HFFc6 (cell line): ENCODE measurements around the gene MYH8. TPM values are rescaled to one million over a fixed set of nuclear protein-coding genes. Genes with fewer than 3 reads are reported as not detected.

Source experiments
- DNase-seq: peaks from one replicate; pipeline ENCODE4 v3.0.0-alpha.2; 2018
- H3K27ac Mint-ChIP-seq: 2 replicates; pipeline ENCODE4 v1.8.0; 2020; ENCODE audit warnings: mild to moderate bottlenecking, mixed read lengths
- H3K27me3 Mint-ChIP-seq: 2 replicates; pipeline ENCODE4 v1.8.0; 2021; ENCODE audit warnings: mild to moderate bottlenecking, moderate library complexity, mixed read lengths; ENCODE audit not compliant: insufficient read depth
- H3K36me3 Mint-ChIP-seq: 2 replicates; pipeline ENCODE4 v1.8.0; 2021; ENCODE audit warnings: low read depth, mixed read lengths
- H3K4me1 Mint-ChIP-seq: 2 replicates; pipeline ENCODE4 v1.8.0; 2020; ENCODE audit warnings: low read depth, mixed read lengths
- H3K4me3 Mint-ChIP-seq: 2 replicates; pipeline ENCODE4 v1.8.0; 2020; ENCODE audit warnings: mild to moderate bottlenecking, moderate library complexity, mixed read lengths
- H3K9me3 Mint-ChIP-seq: 2 replicates; pipeline ENCODE4 v1.8.0; 2020; ENCODE audit warnings: mild to moderate bottlenecking, mixed read lengths
- CTCF ChIP-seq: fragments of 200-600 bp; sonication (generic); IDR thresholded peaks from 2 replicates; pipeline ENCODE4 v1.5.0; 2021; ENCODE audit warnings: antibody characterized with exemption, mild to moderate bottlenecking
- total RNA-seq, 6 experiments: library from RNA; stranded (reverse); fragmentation: NEBNext Ultra II Directional; extraction: Animal tissue kit (Norgen Biotek cat#: 25700); gene quantifications; 2 replicates in 1 of 6; 3 replicates in 5 of 6; pipeline ENCODE4 v1.2.3, GENCODE V29; 2021

Gene MYH8
- total RNA-seq, 6 experiments from 2014 or later, result not detected

- Mint-ChIP-seq H3K4me3 (no peak overlapping the region), H3K27ac (no peak overlapping the region), H3K27me3 (no peaks in the 10 kb centered on the region; the same call in 1 of the 2 replicates), H3K9me3 (peaks cover 14% of the 10 kb centered on the region), H3K4me1 (no peaks in the 10 kb centered on the region), H3K36me3 (no peaks in the 10 kb centered on the region)
- no peak for TF ChIP-seq CTCF
- no peak for DNase-seq
Measured at GRCh38 chr17:10457952-10458351, 36.2 kb upstream of the MYH8 start.

GRCh38 chr17:10447026-10447931, 25.5 kb upstream of the MYH8 start:
- no peak overlapping the region for H3K4me3 Mint-ChIP-seq
- DNase-seq, result no peak
- H3K27ac Mint-ChIP-seq, result no peak overlapping the region
- no peaks in the 10 kb centered on the region for H3K4me1 Mint-ChIP-seq
- no peaks in the 10 kb centered on the region; the same call in 1 of the 2 replicates for H3K27me3 Mint-ChIP-seq
- peaks cover 22% of the 10 kb centered on the region for H3K9me3 Mint-ChIP-seq
- TF ChIP-seq CTCF, result no peak
- peaks cover 5% of the 10 kb centered on the region; the same call in 1 of the 2 replicates for H3K36me3 Mint-ChIP-seq

DNA sequence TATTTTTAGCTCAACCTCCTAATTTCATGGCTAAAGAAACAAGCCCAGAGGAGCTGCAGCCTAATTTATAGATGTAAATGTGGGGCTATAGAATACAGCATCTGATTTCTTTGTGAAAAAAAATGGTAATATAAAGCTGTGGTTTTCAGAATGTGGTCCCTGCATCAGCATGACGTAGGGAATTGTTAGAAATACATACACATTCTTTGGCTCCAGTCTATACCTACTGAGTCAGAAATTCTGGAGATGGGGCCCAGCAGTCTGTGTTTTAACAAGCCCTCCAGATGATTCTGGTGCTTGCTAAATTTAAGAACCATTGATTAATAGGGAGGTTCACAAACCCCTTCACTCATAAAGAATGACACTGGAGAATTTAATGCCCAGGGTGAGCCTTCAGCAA, 18.1 kb upstream of the MYH8 start:
- Mint-ChIP-seq H3K4me1 (no peaks in the 10 kb centered on the region), H3K27ac (no peak overlapping the region), H3K27me3 (no peaks in the 10 kb centered on the region; the same call in 1 of the 2 replicates), H3K36me3 (no peaks in the 10 kb centered on the region), H3K4me3 (no peak overlapping the region), H3K9me3 (peaks cover 21% of the 10 kb centered on the region)
- no peak for TF ChIP-seq CTCF
- DNase-seq, result no peak

GRCh38 chr17:10435096-10435495, 13.3 kb upstream of the MYH8 start:
- Mint-ChIP-seq H3K27me3 (no peaks in the 10 kb centered on the region; the same call in 1 of the 2 replicates), H3K9me3 (peaks cover 22% of the 10 kb centered on the region; the same call in 1 of the 2 replicates), H3K27ac (no peak overlapping the region), H3K4me3 (no peak overlapping the region), H3K4me1 (no peaks in the 10 kb centered on the region), H3K36me3 (no peaks in the 10 kb centered on the region)
- TF ChIP-seq CTCF, result no peak
- DNase-seq, result no peak

DNA sequence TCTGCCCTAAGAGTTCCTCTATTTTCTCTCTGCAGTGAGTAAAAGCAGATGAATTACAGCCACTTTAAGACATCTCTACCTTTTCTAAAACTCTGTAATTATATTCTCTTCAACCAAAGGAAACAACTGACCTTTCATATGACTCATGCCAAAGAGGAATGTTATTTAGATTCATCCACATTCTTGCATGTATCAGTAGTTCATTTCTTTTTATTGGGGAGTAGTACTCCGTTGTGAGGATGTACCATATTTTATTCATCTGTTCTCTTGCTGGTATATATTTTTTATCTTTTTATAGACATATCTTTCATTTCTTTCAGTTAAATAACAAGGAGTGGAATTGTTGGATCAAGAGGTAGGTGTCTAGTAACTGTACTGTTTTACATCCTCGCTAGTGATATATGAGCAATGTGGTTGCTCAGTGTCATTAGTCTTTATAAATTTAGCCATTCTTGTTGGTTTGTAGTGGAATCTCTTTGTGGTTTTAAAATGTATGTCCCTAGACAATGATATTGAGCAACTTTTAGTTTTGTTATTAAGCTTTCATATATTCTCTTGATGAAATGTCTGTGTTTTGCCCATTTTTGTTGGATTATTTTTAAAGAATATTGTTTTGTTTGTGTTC, 7.8 kb upstream of the MYH8 start:
- Mint-ChIP-seq H3K27me3 (no peaks in the 10 kb centered on the region; the same call in 1 of the 2 replicates), H3K4me3 (no peak overlapping the region), H3K27ac (no peak overlapping the region), H3K9me3 (peaks cover 7% of the 10 kb centered on the region; the same call in 1 of the 2 replicates), H3K4me1 (no peaks in the 10 kb centered on the region; the same call in 1 of the 2 replicates), H3K36me3 (no peaks in the 10 kb centered on the region)
- no peak for TF ChIP-seq CTCF
- peak; percentile 25 for DNase-seq
